ENCODE results near the gene NEURL1. TPM values are rescaled to one million over a fixed set of nuclear protein-coding genes. Genes with fewer than 3 reads are reported as not detected.

The NEURL1 gene
- total and polyA plus RNA-seq, 8 donors, result 11.0 to 69.9 (median 18.6) TPM

DNA sequence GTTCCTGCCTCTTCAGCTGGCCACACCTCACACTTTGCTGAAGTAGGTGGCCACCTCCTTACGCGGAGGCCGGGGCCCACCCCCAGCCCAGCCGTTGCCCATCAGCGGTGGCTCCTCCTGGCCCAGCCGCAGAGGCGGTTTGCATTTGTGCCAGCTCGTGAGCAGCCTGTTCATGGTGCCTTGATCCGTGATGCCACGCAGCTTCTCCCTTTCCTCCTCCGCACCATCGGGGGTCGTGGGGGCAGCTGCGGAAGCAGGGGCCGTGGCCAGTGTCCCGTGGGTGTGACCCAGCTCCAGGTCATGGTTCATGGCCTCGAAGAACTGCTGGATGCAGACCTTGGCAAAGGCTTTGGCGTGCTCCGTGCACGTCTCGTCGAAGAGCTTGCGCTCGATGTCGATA is 38.3 kb upstream of the NEURL1 start:
- Histone ChIP-seq H3K4me3 (no peak overlapping the region), H3K4me1 (peaks cover 0 to 4% (median 0%) of the 10 kb centered on the region in 3 donors), H3K9me3 (no peaks in the 10 kb centered on the region), H3K27ac (no peak overlapping the region), H3K27me3 (no peaks in the 10 kb centered on the region), H3K36me3 (no peaks in the 10 kb centered on the region)
- ATAC-seq (no peak), FAIRE-seq (no peak), DNase-seq (no peak)
- TF ChIP-seq, protein P1, sequence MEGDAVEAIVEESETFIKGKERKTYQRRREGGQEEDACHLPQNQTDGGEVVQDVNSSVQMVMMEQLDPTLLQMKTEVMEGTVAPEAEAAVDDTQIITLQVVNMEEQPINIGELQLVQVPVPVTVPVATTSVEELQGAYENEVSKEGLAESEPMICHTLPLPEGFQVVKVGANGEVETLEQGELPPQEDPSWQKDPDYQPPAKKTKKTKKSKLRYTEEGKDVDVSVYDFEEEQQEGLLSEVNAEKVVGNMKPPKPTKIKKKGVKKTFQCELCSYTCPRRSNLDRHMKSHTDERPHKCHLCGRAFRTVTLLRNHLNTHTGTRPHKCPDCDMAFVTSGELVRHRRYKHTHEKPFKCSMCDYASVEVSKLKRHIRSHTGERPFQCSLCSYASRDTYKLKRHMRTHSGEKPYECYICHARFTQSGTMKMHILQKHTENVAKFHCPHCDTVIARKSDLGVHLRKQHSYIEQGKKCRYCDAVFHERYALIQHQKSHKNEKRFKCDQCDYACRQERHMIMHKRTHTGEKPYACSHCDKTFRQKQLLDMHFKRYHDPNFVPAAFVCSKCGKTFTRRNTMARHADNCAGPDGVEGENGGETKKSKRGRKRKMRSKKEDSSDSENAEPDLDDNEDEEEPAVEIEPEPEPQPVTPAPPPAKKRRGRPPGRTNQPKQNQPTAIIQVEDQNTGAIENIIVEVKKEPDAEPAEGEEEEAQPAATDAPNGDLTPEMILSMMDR (IDR thresholded peaks at IDR 0.05), result no peak
- 83 to 87% methylated on average over 25 of the region's 25 CpGs for WGBS, 2 donors
- intact Hi-C loops (cut with DNase I), result no loop called here

DNA sequence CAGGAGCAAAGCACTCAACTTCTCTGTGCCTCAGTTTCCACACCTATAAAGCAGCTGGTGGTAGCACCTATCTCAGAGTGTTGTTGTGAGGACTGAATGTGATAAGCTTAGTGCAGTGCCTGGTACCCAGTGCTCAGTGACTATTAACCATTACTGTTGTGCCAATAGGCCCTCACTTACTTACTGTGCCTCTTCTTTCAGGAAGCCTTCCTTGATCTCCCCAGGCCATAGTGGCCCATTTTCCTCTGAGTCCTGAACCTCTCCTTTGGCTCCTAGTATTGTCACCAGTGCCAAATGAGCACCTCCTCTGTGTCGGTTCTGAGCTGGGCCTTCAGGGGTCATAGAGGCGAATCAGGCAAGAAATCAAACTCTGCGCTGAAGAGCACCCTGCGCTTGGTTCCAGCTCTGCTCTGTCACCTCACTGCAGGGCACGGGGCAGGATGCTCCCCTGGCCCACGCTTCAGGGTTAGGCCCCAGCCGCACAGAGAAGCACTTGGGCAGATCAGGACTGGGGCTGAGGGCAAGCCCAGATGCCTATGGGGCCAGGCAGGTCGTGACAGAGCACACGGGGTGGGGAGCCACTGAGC is 37.3 kb upstream of the NEURL1 start:
- Histone ChIP-seq H3K27me3 (no peaks in the 10 kb centered on the region), H3K9me3 (no peaks in the 10 kb centered on the region), H3K36me3 (no peaks in the 10 kb centered on the region), H3K27ac (no peak overlapping the region), H3K4me3 (no peak overlapping the region), H3K4me1 (peaks cover 0 to 4% (median 0%) of the 10 kb centered on the region in 3 donors)
- ATAC-seq, result no peak
- TF ChIP-seq, protein P1 (IDR thresholded peaks at IDR 0.05), result no peak
- intact Hi-C loops (cut with DNase I), result no loop called here
- whole genome bisulfite sequencing, 2 donors, result 86 to 90% methylated on average over 9 of the region's 9 CpGs
- no peak for FAIRE-seq
- DNase-seq, result no peak

DNA sequence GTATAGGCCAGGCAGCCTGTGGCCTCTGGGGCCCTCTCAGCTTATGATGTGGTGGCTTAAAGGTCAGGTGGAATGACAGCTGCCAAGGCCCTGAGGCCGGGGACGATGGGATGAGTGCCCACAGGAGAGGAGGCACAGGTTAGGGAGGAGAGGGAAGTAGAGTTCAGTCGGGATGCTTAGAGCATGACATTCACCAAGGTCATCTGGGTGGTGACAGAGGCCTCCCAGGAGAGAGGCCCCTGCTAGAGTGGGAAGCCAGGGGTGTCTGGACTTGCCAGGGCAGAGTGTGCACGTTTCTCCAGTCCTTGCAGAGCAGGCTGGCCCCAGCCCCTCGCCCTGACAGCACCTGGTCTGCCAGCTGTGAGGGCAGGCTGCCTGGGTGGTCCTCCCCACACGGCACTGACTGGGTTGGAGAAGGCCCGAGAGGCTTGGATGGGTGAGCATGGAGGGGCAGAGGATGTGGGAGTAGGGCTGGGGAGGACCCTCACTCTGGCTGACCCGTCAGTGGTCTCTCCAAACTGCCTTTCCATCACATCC is 36.3 kb upstream of the NEURL1 start:
- H3K9me3 ChIP-seq, result no peaks in the 10 kb centered on the region
- H3K36me3 ChIP-seq, result no peaks in the 10 kb centered on the region
- H3K27me3 ChIP-seq, result no peaks in the 10 kb centered on the region
- no peak for DNase-seq
- no peak for FAIRE-seq
- WGBS, 2 donors, result 75 to 84% methylated on average over 8 of the region's 8 CpGs
- intact Hi-C loops (cut with DNase I), result no loop called here
- no peak overlapping the region for H3K4me3 ChIP-seq
- TF ChIP-seq, protein P1 (IDR thresholded peaks at IDR 0.05), result no peak
- no peak overlapping the region for H3K27ac ChIP-seq
- no peak for ATAC-seq
- peaks cover 0 to 4% (median 0%) of the 10 kb centered on the region in 3 donors for H3K4me1 ChIP-seq

DNA sequence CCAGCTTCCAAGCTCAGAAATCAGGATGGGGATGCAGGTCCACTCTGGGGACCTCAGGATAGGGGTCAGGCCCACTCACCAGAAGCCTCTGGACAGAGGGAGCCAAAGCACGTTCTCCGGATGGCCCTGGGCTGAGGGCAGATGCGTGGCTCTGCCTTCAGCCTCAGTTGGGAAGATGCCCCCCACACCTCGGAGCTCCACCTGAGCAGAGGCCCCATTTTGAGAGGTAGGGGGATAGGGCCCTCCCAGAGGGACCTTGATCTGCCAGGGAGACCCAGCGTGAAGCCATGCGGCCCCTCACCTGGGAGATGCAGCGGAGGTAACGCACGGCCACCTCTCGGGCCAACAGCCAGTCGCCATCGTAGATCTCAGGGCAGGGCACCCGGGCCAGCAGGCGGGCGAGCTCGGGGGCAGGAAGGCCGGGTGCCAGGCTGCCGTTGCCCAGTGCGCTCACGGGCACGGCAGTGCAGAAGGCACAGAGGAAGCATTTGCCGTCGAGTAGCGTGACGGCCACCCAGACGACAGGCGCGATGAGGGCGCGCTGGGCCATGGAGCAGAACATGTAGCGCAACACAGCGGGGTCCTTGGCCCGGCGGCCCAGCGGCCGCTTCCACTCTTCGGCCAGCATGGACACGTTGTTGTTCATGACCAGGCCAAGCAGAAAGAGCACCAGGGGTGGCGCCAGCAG is 35.5 kb upstream of the NEURL1 start:
- WGBS, 2 donors, result 93 to 95% methylated on average over 34 to 39 of the region's 39 CpGs
- H3K36me3 ChIP-seq, result no peaks in the 10 kb centered on the region
- intact Hi-C loops (cut with DNase I), result no loop called here
- DNase-seq (no peak), FAIRE-seq (no peak), ATAC-seq (no peak)
- H3K27ac ChIP-seq, result no peak overlapping the region
- H3K4me3 ChIP-seq, result no peak overlapping the region
- TF ChIP-seq, protein P1 (IDR thresholded peaks at IDR 0.05), result no peak
- no peaks in the 10 kb centered on the region for H3K4me1 ChIP-seq
- H3K27me3 ChIP-seq, result no peaks in the 10 kb centered on the region
- H3K9me3 ChIP-seq, result no peaks in the 10 kb centered on the region

DNA sequence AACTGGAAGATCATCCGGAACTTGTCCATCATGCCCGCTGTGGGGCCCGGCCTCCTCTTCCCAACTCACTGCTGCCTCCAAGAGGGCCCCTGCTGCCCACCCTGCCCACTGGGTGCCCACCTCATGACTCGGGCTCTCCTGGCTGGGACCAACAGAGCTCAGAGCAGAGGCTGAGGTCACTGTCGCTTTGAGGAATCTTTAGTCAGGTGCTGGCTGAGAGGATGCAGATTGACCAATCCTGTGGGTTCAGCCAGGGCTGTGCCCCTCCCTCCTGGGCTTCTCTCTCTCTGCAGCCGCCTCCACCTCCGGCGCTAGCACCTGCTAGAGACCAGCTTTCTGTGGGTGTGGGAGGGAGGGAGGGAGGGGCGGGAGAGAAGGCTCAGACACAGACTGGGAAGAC is 34.8 kb upstream of the NEURL1 start, which contains the start of gene CALHM1:
TSS of gene CALHM1 (minus strand) at position 181 of the 400 bp plus-strand sequence. CDS start at position 32, 149 bp downstream.
- ATAC-seq (no peak), DNase-seq (no peak), FAIRE-seq (no peak)
- TF ChIP-seq, protein P1 (IDR thresholded peaks at IDR 0.05), result no peak
- Histone ChIP-seq H3K4me3 (no peak within 1 kb of the TSS), H3K36me3 (no peaks in the 10 kb centered on the region), H3K27me3 (no peaks in the 10 kb centered on the region), H3K9me3 (no peaks in the 10 kb centered on the region), H3K4me1 (no peaks in the 10 kb centered on the region), H3K27ac (no peak within 1 kb of the TSS)
- intact Hi-C loops (cut with DNase I), result no loop called here
- 78 to 82% methylated on average over 9 of the region's 9 CpGs for WGBS, 2 donors

Measured in pancreas (tissue), 10 donors.